ENCODE results near the gene GALM.

GALM gene

GRCh38 chr2:38765149-38765548, 99.2 kb downstream of the GALM start:
- Mint-ChIP-seq H3K36me3 (no peaks in the 10 kb centered on the region), H3K27ac (no peak overlapping the region), H3K4me1 (ENCODE audit: low read depth) (no peaks in the 10 kb centered on the region), H3K27me3 (no peaks in the 10 kb centered on the region), H3K9me3 (ENCODE audit: low read depth) (no peaks in the 10 kb centered on the region), H3K4me3 (no peak overlapping the region)

- Mint-ChIP-seq H3K27ac (no peak overlapping the region), H3K4me1 (ENCODE audit: low read depth) (no peaks in the 10 kb centered on the region), H3K9me3 (ENCODE audit: low read depth) (no peaks in the 10 kb centered on the region), H3K36me3 (no peaks in the 10 kb centered on the region), H3K27me3 (no peaks in the 10 kb centered on the region), H3K4me3 (no peak overlapping the region)
Observed at GRCh38 chr2:38765551-38765950, 99.6 kb downstream of the GALM start.

DNA sequence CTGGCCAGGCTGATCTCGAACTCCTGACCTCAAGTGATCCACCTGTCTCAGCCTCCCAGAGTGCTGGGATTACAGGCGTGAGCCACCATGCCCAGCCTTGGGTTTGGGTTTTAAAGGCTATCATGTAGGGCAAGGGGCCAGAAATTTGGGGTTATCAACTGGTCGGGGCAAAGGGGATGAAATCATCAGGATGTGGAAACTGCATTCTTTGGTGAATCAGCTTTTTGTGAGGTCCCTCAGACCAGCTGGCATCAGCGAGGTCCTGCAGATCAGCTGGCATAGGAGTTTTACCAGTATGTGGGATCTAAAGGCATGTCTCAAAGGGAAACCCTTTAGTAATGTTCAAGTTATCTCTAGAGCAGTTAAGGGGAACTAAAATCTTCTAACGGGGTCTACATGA, 105.7 kb downstream of the GALM start:
- H3K36me3 Mint-ChIP-seq, result no peaks in the 10 kb centered on the region
- no peak overlapping the region for H3K4me3 Mint-ChIP-seq
- peaks cover 5% of the 10 kb centered on the region for H3K27me3 Mint-ChIP-seq
- no peak overlapping the region for H3K27ac Mint-ChIP-seq
- H3K4me1 Mint-ChIP-seq (ENCODE audit: low read depth), result no peaks in the 10 kb centered on the region
- no peaks in the 10 kb centered on the region for H3K9me3 Mint-ChIP-seq (ENCODE audit: low read depth)

- H3K36me3 Mint-ChIP-seq, result no peaks in the 10 kb centered on the region
- H3K4me1 Mint-ChIP-seq (ENCODE audit: low read depth), result peaks cover 16% of the 10 kb centered on the region
- H3K27ac Mint-ChIP-seq, result no peak overlapping the region
- peaks cover 5% of the 10 kb centered on the region for H3K27me3 Mint-ChIP-seq
- no peak overlapping the region for H3K4me3 Mint-ChIP-seq
- H3K9me3 Mint-ChIP-seq (ENCODE audit: low read depth), result no peaks in the 10 kb centered on the region
Observed at GRCh38 chr2:38775097-38775920, 109.4 kb downstream of the GALM start.

GRCh38 chr2:38775921-38776225, 110.0 kb downstream of the GALM start:
- H3K27ac Mint-ChIP-seq, result no peak overlapping the region
- peak overlapping the region; percentile 44 for H3K4me3 Mint-ChIP-seq
- peaks cover 5% of the 10 kb centered on the region for H3K27me3 Mint-ChIP-seq
- no peaks in the 10 kb centered on the region for H3K9me3 Mint-ChIP-seq (ENCODE audit: low read depth)
- H3K36me3 Mint-ChIP-seq, result no peaks in the 10 kb centered on the region
- H3K4me1 Mint-ChIP-seq (ENCODE audit: low read depth), result peaks cover 16% of the 10 kb centered on the region

DNA sequence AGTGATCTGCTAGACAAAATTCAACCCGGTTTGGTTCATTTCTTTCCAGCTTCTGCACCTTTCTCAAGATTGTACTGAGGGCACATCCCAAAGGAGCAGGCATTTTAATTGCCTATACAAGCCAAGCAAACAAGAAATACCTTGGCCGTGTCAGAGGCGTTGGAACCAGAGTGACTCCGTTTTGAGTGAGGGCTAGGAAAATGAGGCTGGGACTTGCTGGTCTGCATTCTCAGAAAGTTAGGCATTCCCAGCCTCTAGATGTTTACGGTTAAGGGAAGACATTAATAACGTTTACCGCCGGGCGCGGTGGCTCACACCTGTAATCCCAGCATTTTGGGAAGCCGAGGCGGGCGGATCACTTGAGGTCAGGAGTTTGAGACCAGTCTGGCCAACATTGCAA, 110.6 kb downstream of the GALM start:
- no peak overlapping the region for H3K27ac Mint-ChIP-seq
- peaks cover 5% of the 10 kb centered on the region for H3K27me3 Mint-ChIP-seq
- H3K9me3 Mint-ChIP-seq (ENCODE audit: low read depth), result no peaks in the 10 kb centered on the region
- peak overlapping the region; percentile 44 for H3K4me3 Mint-ChIP-seq
- peaks cover 20% of the 10 kb centered on the region for H3K4me1 Mint-ChIP-seq (ENCODE audit: low read depth)
- H3K36me3 Mint-ChIP-seq, result peaks cover 2% of the 10 kb centered on the region

- Mint-ChIP-seq H3K36me3 (peaks cover 5% of the 10 kb centered on the region), H3K4me3 (peak overlapping the region; percentile 100), H3K4me1 (ENCODE audit: low read depth) (peaks cover 23% of the 10 kb centered on the region), H3K27me3 (peaks cover 5% of the 10 kb centered on the region), H3K9me3 (ENCODE audit: low read depth) (no peaks in the 10 kb centered on the region), H3K27ac (peak overlapping the region; percentile 99)
Observed at GRCh38 chr2:38778687-38779082, 112.8 kb downstream of the GALM start.

- Mint-ChIP-seq H3K4me3 (no peak overlapping the region), H3K27me3 (no peaks in the 10 kb centered on the region), H3K9me3 (ENCODE audit: low read depth) (no peaks in the 10 kb centered on the region), H3K27ac (no peak overlapping the region), H3K36me3 (peaks cover 5% of the 10 kb centered on the region), H3K4me1 (ENCODE audit: low read depth) (peaks cover 13% of the 10 kb centered on the region)
Observed at GRCh38 chr2:38783586-38783985, 117.7 kb downstream of the GALM start.

Data from activated naive CD8-positive, alpha-beta T cell (primary cell).